ENCODE measurements around the gene CDH23.

CDH23 gene

GRCh38 chr10:71487726-71488125, 91.0 kb downstream of the CDH23 start:
- no peak for DNase-seq

DNA sequence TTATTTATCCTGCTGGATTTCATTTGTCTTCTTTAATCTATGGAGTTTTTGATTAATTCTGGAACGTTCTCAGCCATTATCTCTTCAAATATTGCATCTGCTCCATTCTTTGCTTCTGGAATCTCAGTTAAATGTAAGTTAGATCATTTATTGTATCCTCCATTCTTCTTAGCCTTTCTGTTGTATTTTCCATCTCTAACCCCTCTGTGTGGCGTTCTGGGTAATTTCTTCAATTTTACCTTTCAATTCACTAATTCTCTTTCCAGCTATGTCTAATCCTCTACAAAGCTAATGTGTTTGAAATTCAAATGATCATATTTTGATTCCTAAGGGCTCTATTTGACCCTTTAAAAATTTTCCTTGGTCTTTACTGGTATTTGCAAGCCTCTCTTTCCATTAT, 92.4 kb downstream of the CDH23 start:
- no peak for DNase-seq

DNA sequence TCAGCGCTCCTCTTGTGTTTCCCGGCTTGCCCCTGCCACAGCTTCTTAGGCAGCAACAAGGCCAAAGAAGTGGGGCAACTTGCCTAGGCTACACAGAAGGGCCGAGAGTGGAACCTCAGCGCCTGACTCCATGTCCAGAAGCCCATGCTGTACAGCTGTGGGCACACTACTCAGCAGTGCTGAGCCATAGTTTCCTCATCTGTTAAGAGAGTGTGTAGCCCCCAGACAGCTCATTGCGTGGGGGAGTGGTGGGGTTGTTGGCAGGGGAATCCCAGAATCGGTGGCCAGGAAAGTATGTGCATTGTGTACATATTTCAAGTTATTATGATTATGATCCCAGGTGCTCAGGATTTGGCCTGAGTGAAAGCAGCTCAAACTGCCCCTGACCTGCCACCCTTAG, 96.2 kb downstream of the CDH23 start:
- DNase-seq = no peak

DNA sequence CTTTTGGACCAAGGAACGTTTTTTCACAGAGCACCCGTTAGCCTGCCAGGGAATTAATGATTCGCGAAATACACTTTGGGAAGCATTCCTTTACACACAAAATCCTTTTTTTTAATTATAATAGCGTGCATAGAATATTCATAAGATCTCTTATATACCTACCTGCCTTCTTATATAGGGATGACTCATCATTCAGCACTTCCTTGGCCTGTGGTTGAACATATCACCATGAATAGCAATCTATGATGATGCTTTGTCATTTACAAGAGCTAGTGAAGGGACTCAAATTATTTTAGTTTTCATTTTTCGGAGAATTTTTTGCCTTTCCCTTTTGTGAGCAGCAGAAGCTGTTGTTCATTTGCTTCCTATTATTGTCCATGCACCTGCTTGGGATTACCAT, 97.0 kb downstream of the CDH23 start:
- no peak for DNase-seq

GRCh38 chr10:71494476-71494875, 97.8 kb downstream of the CDH23 start:
- no peak for DNase-seq

- no peak for DNase-seq
These were observed 98.3 kb downstream of the CDH23 start for GRCh38 chr10:71494980-71495381.

GRCh38 chr10:71496927-71497762, 100.4 kb downstream of the CDH23 start:
- DNase-seq = no peak

DNA sequence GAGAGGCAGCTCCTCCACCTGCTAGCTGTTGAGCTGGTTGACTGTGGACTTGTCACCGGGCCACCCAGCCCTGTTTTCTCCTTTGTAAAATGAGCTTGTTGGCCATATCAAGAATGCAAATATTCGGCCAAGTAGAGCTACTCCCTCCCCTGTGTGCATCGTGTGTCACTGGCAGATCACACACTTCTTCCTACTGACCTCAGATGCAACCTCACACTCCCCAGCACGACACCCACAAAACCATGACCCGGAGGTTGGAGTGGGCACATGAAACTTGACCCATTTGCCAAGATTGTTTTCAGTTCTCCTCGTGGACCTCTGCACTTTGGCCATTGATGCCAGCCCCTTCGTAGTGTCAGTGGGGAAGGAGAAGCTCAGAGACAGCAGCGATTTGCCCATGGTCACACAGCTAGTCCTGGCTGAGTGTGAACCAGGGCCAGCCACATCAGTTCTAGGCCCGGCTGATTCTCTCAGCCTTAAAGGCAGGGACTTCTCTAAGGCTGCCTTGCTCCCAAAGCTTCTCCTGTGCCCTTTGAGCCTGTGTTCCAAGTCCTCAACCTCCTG, 101.1 kb downstream of the CDH23 start:
- no peak for DNase-seq

- no peak for DNase-seq
These were observed 104.7 kb downstream of the CDH23 start for GRCh38 chr10:71501402-71501801.

GRCh38 chr10:71502190-71502589, 105.5 kb downstream of the CDH23 start:
- DNase-seq = no peak

DNA sequence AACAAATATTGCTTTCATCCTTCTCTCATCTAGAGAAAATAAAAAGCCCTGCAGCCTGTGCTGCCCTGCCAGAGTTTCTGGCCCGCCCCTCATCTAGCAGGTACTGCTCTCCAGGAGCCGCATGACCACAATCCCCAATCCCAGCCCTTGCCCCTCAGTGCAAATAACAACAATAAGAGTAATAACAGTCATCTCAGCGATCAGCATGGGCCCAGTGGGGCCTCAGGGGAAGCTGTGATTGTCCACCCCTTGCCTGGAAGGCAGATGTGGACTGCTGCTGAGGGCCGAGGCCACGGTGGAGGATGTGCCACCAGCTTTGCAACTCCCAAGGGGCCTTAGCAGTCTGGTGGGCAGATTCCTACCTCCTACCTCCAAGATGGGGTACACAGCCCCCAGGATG, 106.1 kb downstream of the CDH23 start:
- no peak for DNase-seq

DNA sequence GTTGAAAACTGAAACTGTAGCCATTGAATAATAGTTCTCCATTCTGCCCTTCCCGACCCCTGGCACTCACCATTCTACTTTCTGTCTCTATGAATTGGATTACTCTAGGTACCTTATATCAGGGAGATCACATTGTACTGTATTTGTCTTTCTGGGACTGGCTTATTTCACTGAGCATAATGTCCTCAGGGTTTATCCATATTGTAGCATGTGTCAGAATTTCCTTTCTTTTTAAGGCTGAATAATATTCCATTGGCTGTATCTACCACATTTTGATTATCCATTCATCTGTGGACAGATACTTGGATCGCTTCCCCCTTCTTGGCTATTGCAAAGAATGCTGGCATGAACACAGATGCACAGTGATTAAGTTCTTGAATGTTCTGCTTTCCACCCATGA, 107.4 kb downstream of the CDH23 start:
- DNase-seq = no peak

DNA sequence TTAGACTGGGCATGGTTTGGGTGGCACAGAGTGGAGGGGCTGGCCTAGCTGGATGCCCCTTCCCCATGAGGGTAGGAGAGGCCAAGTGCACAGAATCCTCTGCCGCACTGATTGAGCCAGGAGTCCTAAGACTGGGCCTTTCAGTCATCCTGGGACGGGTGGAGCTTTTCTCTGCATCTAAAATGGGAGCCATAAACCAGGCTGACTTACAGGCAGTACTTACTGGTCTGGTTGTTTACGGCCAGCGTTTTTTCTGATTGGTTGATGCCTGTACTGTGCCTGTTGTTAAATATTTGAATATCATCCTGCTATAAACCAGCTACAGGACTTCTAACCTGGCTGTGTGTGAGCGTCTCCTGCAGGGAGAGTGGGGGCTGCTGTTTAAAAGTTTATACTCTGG, 107.8 kb downstream of the CDH23 start:
- no peak for DNase-seq

GRCh38 chr10:71505862-71506261, 109.1 kb downstream of the CDH23 start:
- DNase-seq = no peak

GRCh38 chr10:71509444-71509843, 112.7 kb downstream of the CDH23 start:
- no peak for DNase-seq

DNA sequence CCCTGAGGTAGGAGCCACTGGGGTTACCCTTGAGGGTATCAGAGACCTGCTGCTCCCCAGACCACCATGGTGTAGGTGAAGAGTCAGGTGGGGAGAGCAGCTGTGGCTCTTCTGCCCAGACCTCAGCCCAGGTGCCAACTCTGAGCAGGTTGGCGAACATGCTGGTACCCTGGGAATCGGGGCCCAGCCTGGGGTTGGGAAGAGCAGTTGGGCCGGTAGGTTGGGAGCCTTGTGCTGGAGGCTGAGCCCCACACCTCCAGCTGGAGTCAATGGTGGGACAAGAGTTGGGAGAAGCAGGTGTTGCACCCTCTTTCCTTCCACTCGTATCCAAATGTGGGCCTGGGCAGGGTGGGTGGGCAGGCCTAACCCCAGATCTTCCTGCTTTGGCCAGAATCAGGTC, 114.5 kb downstream of the CDH23 start:
- no peak for DNase-seq

DNA sequence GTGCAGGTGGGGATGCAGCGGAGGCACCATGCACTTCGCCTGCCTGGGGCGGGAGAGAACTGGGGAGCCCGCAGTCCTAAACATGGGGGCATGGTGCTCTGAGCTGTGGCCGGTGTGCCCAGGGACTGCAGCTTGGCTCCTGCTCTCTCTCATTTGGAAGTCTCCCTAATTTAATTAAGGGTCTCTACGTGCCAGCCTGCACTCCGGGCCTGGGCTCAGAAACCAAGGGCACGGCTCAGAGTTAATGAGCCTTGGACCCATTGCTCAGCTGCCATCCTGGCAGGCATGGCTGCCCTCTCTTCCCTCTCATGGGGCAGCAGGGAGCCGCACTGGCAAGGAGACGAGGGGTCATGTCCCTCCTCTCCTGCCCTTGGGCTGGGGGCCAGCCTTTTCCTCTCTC, 115.6 kb downstream of the CDH23 start:
- DNase-seq = peak in 1 of 2 experiments; percentile 46

- DNase-seq = no peak
These were observed 116.2 kb downstream of the CDH23 start for GRCh38 chr10:71512761-71513539.

GRCh38 chr10:71513540-71513853, 116.8 kb downstream of the CDH23 start:
- no peak for DNase-seq

DNA sequence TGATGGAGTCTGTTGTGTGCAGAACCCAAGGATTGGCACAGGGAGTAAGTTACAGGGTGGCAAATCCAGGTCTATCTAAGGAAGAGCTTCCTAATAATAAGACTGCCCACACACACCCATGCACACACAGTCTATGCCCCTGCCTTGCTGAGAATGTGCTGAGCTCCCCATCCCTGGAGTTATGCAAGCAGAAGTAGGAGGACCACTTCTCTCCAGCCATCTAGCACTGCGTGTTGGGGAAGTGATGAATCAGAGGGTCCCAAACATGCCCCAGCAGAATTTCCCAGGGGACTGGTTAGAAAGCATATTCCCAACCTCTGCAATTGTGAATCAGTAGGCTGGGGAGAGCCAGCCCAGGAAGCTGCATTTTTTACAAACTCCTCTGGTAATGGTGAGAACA, 117.2 kb downstream of the CDH23 start:
- DNase-seq = no peak

GRCh38 chr10:71515531-71516172, 118.9 kb downstream of the CDH23 start:
- no peak for DNase-seq

- no peak for DNase-seq
These were observed 120.2 kb downstream of the CDH23 start for GRCh38 chr10:71516890-71517289.

DNA sequence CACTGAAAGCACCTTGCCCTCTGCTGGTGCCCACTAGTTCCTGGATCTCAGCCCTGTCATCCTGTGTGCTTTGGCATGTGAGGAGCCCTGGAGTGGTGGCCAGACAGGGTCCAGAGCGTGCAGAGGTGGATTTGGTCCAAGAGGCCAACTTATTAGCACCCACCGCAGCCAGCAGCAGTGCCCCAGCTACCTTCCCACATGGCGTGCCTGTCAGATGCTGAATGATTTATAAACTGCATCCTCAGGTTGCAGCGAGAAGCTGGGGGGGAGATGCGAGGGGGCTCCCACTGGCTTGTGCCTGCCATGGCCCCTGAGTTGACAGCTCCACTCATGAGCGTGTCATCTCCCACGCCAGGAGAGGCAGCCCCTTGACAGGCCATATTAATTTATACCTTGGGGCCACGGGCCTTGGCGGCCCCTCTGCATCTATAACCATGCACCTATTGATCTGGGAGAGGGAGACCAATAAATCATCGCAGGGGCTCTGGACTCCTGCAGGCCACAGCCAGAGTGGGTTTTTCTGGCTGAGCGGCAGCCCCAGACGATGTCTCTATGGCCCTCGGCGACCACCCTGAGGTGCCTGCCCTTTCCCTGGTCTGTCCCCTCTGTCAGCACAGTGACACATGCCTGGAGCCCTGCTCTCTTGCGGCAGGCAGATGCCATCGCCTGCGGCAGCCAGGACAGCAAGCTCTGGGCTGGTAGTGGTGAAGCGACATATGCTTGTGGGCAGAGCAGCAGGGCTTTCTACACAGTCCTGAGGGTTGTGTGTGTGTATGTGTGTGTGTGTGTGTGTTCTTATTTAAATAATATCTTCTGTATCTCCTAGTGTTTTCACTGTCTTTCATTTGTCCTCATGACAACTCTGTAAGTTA, 120.8 kb downstream of the CDH23 start:
- DNase-seq = peak in 1 of 2 experiments; percentile 5

Data from cerebellar nuclear complex (tissue), 1 donor.